Type B pancreatic cell (in vitro differentiated cells): ENCODE results near the gene PMFBP1. TPM values are rescaled to one million over a fixed set of nuclear protein-coding genes. Genes with fewer than 3 reads are reported as not detected.

Source experiments
- DNase-seq: peaks from one replicate; pipeline ENCODE4 v3.0.0; 2021; ENCODE audit warnings: mixed read lengths; ENCODE audit not compliant: unreplicated experiment; ENCODE audit errors: extremely low spot score
- H3K27ac Mint-ChIP-seq: 2 replicates; pipeline ENCODE4 v1.8.0; 2021; ENCODE audit warnings: mild to moderate bottlenecking, mixed read lengths
- H3K27me3 Mint-ChIP-seq: 2 replicates; pipeline ENCODE4 v1.8.0; 2021; ENCODE audit warnings: mixed read lengths
- H3K36me3 Mint-ChIP-seq: 2 replicates; pipeline ENCODE4 v1.8.0; 2021; ENCODE audit warnings: mixed read lengths
- H3K4me1 Mint-ChIP-seq: one replicate; pipeline ENCODE4 v1.8.0; 2021; ENCODE audit warnings: mixed read lengths; ENCODE audit not compliant: unreplicated experiment
- H3K4me3 Mint-ChIP-seq: 2 replicates; pipeline ENCODE4 v1.8.0; 2021; ENCODE audit warnings: mild to moderate bottlenecking, mixed read lengths
- H3K9me3 Mint-ChIP-seq: 2 replicates; pipeline ENCODE4 v1.8.0; 2021; ENCODE audit warnings: mixed read lengths
- total RNA-seq: library from RNA; stranded (reverse); gene quantifications from 2 replicates; pipeline ENCODE4 v1.2.1, GENCODE V29; 2021; ENCODE audit warnings: low replicate concordance
- TF ChIP-seq, protein P1 (sequence below): fragments of 200-600 bp; sonication (generic); conservative IDR thresholded peaks from 2 replicates; pipeline ENCODE4 v1.5.0; 2021; ENCODE audit warnings: antibody characterized with exemption, mild to moderate bottlenecking

PMFBP1 gene
- total RNA-seq, 1 donor from 2014 or later, result 3.8 TPM

DNA sequence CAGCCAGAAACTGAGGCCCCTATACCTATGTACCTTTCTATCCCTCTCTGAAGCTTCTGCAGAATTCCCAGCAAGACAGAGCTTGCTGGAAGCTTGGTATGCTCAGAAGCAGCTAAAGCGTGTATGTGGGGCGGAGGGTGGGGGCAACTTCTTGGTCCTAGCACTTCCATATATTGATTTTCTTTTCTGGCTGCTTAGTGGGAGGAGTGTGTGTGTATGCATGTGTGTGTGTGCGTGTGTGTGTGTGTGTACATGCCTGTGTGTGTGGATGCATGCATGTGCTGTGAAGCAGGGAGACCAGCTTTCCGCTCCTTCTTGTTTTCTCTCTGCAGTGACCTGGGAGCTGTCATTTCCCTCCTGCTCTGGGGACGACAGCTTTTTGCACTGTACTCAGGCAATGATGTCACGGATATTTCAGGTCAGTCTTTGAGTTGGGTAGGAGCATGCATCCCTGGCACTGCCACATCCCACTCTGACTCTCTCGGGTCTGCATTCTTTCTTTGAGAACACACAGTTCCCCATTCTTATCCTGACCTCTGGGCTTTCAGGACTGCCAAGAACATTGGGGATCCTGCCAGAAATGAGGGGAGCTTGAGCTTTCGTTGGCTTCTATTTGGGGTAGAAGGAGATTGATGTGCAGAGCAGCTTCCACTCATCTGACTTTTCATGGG, 98.3 kb downstream of the PMFBP1 start:
- H3K27me3 Mint-ChIP-seq, result no peaks in the 10 kb centered on the region
- peaks cover 4% of the 10 kb centered on the region for H3K4me1 Mint-ChIP-seq
- no peak overlapping the region for H3K4me3 Mint-ChIP-seq
- no peak overlapping the region for H3K27ac Mint-ChIP-seq
- no peaks in the 10 kb centered on the region for H3K36me3 Mint-ChIP-seq
- no peaks in the 10 kb centered on the region for H3K9me3 Mint-ChIP-seq
- DNase-seq, result no peak
- TF ChIP-seq, protein P1, sequence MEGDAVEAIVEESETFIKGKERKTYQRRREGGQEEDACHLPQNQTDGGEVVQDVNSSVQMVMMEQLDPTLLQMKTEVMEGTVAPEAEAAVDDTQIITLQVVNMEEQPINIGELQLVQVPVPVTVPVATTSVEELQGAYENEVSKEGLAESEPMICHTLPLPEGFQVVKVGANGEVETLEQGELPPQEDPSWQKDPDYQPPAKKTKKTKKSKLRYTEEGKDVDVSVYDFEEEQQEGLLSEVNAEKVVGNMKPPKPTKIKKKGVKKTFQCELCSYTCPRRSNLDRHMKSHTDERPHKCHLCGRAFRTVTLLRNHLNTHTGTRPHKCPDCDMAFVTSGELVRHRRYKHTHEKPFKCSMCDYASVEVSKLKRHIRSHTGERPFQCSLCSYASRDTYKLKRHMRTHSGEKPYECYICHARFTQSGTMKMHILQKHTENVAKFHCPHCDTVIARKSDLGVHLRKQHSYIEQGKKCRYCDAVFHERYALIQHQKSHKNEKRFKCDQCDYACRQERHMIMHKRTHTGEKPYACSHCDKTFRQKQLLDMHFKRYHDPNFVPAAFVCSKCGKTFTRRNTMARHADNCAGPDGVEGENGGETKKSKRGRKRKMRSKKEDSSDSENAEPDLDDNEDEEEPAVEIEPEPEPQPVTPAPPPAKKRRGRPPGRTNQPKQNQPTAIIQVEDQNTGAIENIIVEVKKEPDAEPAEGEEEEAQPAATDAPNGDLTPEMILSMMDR, result no peak

DNA sequence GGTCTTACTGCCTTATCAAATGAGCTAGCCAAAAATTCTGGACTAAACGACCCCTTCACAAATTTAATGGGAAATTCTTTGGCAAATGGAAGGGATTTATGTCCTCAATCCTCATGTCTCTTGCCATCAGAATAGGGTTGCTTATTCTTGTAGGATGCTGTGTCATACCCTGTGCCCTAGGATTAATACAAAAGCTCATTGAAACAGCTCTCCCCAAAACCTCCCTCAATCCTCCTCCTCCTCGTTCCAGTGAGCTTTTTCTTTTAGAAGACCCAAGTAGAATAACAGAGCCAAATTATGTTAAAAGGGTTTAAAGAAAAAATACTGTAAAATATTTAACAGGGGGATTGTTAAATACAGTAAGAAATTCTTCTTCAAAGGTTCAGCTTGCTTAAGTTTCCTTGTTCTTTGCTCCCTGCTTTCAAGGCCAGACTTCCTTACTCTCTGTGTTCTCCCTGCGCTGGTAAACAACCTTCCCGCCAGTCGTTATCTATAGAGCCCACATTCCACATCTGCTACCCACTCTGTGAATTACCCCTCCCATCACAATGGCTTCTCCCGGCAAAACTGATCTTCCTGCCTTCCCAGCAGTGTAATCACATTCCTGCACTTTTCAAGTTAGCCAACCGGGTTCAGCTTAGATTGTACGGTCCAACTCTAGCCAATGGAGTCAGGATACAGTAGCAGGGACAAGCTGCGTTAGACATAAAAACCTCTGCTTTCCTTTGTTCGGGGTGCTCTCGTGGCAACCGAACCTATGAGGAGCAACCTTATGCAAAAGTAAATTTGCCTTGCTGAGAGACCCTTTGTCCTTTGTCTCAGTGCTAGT, 99.2 kb downstream of the PMFBP1 start:
- Mint-ChIP-seq H3K4me3 (no peak overlapping the region), H3K27me3 (no peaks in the 10 kb centered on the region), H3K27ac (peak overlapping the region; percentile 16), H3K36me3 (no peaks in the 10 kb centered on the region), H3K9me3 (no peaks in the 10 kb centered on the region), H3K4me1 (peaks cover 4% of the 10 kb centered on the region)
- TF ChIP-seq, protein P1, result no peak
- DNase-seq, result no peak

Other genes starting within 250 kb of the PMFBP1 start
- gene PKD1L3, start 171.8 kb downstream of the PMFBP1 start, total RNA-seq, result not detected in 2 replicates
- 7.8 and 13.1 TPM in 2 replicates for gene DHODH, start 163.4 kb downstream of the PMFBP1 start, total RNA-seq
- not detected in 2 replicates for gene HP, start 117.7 kb downstream of the PMFBP1 start, total RNA-seq
- not detected in 2 replicates for gene HPR, start 108.9 kb downstream of the PMFBP1 start, total RNA-seq
- 12.2 and 17.8 TPM in 2 replicates for gene TXNL4B, start 78.5 kb downstream of the PMFBP1 start, total RNA-seq
- 62.7 and 75.6 TPM in 2 replicates for gene DHX38, start 78.3 kb downstream of the PMFBP1 start, total RNA-seq